Amniotic epithelial cell (primary cell): ENCODE results near the gene PLXNB2.

Experiments
- DNase-seq: peaks from one replicate; pipeline ENCODE4 v3.0.0-alpha.2; 2010; ENCODE audit warnings: low read depth

PLXNB2 gene

DNA sequence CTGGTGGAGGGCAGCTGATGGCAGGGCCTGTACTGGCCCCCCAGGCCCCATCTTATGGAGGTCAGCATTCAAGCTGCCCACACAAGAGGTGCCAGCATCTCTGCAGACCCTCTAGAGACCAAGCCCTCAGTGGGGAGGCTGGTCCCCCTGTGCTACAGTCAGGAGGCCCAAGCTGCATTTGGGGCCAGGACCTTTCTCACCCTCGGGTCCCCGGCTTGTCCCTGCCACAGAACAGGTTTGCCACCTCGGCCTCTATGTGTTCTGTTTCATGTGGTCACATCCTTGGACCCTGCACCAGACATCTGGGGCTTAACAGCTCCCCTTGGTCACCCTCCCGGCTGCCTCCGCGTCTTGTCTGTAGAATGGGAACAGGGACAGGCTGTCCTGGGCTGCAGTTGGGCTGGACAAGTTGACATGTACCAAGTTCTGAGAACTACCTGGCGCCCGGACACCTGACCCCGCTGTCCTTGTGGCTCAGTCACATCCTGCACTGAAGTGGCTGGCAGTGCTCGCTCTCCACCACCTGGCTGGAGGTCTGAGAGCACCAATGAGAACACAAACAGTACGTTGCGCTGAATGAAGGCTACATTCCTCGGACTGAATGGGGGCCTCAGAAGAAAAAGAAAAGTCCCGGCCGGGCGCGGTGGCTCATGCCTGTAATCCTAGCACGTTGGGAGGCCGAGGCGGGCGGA, 2.7 kb upstream of the PLXNB2 start:
- no peak for DNase-seq

DNA sequence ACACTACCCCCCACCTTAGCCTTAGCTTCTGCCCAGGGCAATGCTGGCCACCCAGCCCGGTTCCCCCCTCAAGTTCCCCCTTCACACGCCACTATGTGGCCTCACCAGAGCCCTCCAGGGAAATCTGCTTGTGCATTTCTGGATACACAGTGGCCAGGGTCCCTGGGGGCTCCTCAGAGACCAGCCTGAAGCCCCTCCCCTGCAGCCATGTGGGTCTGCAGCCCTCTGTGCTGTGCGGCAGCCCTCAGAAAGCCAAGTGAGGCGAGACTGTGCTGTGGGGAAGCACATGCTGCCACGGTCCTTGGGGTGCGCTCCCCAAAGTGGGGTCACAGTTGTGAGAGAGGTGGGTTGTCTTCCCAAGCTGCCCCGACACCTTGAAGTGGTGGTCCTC, 2.1 kb upstream of the PLXNB2 start:
- DNase-seq: no peak

DNA sequence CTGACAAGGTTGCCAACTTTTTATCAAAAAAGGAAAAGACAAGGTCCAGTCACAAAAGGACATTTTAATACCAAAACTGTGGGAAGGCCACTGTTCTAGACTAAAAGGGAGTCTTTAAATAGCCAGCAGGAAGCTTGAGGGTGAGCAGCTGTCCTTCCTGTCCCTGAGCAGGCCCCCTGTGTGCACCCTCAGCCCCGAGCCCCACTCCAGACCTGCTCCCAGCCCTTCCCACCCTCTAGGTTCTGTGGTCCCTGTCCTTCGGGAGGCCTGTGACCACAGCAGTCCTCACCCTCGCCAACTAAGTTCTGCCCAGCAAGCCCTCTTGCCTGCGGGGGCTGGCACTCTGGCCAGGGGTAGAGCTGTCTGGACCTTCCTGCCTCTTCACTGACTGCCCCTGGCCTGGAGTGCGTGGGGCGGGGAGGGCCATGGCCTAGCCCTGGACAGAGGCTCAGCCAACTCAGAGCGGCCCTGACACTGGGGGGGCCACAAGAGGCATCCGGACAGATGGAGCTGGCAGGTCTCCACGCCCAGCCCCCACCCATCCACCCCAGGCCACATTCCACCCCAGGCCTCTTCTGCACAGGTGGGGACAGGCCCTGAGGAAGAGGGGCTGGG, 1.6 kb upstream of the PLXNB2 start:
- no peak for DNase-seq

DNA sequence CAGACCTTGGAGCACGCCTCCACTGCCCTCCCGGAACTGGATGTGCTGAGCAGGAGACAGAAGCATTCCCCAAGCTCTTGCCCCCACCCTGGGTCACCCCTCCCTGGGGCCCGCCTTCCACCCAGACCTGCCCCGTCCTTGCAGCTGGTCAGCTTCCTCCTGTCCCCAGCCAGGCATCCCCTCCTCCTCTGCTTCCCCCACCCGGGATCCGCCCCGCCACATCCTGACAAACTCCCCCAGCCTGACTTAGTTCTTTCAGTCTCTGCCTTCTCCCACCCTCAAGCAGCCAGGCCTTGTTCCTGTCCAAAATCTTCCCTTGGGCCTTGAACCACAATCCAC, 1.1 kb upstream of the PLXNB2 start:
- peak; percentile 53 for DNase-seq

DNA sequence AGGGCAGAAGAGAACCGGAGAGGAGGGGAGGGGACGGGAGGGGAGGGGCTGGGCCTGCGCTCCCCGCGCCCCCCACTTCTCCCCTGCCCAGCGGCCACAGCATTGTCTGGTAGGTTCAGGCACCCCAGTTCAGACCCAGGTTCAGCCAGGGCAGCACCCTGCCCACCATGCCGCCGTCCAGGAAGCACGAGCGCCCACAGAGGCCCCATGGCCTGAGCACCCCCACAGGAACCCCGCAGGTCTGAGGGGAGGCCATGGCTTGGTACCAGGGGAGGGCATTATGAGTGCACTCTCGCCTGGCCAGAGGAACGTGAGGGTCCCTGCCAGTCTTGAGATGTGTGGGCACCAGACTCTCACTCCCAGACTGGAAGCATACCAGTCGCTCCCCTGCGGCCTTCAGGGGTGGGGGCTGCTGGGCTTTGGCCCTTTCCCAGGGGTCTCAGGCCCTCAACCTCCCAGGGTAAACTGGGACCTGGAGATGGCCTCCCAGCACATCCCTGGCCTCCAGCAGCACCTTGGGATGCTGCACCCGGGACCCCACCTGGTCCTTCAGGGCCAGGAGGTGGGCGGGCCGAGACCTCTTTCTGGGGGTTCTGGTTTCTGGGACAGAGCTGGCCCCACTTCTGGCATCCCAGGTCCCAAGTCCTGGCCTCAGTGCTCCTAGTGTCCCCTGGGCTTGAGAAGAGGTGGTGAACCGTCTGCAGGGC, 597 bp upstream of the PLXNB2 start:
- no peak for DNase-seq

DNA sequence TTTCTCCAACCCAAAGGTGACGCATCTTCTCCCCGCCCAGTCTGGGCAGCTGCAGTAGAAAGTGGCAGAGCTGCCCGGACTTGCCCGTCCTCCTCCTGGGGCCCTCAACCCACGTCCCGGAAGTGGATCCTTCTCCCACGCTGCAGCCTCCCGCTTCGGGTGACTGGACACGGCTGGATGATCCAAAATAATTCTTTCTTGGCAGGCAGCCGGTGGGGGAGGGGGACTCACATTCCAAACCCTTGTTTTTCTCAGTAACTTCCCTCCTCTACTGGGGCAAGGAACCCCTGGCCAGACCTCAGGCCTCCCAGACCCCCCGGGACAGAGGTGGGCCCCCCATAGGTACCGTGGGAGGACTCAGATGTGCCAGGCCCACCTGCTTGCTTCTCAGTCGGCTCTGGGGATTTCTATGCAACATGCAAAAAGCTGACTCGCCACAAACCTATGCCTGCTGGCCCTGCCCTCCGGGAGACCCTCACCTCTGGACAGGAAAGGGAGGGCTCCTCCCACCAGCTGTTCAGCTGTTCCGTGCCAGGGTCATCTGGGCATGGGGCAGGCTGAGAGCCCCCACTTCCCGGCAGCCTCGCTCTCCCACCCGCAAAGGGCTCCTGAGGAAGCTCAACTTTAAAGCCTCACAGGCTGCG, 1.4 kb downstream of the PLXNB2 start:
- DNase-seq: peak; percentile 98

DNA sequence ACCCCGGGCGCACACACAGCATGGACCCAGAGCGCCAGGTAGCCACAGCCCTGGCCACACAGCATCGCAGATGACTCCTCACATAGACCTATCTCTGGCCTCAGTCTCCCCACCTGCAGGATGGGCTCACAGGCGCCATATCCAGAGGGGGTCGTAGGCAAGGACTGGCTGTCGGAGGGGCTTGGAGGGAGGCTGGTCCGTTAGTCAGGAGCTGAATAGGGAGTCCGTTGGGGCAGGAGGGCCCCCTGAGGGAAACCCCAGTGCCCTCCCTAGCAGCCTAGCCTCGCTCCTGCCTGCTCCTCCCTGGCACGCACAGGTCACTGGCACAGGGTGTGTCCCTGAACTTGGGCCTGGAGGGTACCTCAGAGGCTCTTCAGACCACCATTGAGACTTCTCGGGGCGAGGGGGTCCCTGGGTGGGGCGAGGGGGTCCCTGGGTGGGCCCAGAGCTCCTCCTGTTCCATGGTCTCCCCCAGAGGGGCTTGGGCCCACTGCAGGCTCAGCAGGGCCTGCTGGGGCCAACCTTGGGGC, 2.0 kb downstream of the PLXNB2 start:
- no peak for DNase-seq

DNA sequence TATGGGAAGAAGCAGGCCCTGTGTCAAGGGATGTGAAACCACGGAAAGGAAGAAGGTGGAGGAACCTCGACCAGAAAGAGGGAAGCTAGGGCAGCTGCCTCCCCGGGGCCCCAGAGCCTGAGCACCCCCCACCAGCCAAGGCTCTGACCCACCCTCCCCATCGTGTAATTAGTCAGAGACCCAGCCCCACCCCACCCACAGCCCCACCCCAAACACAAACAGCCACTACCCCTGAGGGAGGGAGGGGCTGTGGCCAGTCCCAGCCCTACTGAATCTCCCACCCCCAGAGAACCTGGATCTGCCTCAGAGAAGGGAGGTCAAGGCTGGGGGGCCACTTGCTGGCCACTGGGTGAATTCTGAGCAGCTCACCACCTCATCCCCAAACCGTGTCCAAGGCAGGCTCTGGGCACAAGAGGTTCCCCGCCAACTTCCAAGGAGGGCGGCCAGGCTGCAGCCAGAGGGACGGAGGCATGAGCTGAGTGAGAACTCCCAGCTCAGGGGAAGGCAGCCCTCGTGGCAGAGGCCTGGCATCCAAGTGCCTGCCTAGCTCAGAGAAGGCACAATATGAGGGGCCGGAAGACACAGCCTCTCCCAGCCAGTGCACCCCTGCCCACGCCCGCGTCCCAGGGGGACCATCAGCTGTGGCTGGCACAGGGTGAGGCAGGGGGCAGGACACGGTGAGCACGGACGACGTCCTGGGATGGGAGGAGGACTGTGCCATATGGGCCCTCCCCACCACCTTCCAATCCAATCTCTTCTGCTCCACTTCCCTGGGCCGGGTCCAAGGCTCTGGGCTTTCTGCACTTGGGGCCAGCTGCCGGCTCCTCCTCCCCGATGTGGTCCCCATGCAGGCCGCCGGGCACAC, 2.7 kb downstream of the PLXNB2 start:
- no peak for DNase-seq

DNA sequence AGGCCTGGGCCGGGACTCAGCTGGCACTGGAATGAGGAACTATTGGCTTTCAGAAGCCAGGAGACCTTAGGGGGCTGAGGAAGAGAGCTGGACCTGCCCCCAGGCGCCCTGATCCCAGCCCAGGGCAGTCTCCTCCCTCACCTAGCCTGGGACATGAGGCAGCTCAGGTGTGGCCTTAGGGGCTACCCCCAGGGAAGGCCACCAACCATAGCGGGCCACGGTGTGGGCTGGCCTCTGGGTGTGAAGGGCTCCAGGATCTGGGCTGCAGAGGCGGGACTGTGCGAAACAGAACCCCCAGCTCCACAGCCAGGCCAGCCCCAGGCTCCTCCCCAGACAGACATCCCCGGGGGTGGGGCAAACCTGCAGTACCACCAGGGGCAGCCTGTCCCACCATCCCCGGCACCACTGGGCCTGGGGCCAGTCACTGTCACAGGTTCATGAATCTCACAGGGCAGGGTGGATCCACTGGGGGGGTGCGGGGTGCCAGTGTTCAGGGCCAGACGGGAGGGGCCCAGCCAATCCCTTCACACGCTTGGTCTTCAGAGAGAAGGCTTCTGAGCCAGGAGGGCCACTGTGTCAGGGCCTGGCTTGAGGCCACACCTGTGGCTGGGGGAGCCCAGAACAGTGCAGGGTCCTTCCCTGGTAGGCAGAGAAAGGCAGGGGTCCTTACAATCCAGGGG, 3.5 kb downstream of the PLXNB2 start:
- DNase-seq: no peak

DNA sequence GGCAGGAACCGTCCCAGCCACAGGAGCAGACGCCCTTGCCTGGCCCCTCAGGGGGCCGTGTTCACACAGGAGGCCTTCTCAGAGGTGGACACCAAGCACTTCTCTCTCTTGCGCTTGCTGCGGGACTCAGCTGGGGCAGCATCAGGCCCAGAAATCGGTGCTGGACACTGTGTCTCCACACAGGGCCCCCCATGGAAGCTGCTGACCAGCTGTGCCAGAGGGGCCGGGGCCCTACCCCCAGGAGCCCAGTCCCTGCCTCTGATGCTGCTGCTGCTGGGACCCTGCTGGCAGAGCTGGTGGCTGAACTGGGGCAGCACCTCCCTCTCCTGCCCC, 4.0 kb downstream of the PLXNB2 start:
- no peak for DNase-seq

DNA sequence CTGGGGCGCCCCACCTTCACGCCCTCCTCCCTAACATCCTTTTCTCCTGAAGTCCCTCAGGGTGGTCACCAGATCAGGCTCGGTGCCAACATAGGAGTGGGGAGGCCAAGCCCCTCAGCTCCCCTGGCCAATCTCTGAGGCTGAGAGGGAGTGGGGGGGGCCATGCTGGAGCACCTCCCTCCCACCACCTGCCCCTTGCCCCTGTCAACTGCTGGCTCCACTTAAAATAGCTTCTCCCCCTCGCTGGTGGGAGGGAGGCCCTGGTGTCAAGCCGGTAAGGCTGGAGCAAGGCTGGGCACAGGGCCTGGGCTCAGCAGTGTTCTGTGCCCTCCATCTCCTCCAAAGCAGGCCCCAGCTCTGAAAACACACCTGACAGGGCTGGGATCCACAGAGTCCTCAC, 4.9 kb downstream of the PLXNB2 start:
- DNase-seq: no peak

DNA sequence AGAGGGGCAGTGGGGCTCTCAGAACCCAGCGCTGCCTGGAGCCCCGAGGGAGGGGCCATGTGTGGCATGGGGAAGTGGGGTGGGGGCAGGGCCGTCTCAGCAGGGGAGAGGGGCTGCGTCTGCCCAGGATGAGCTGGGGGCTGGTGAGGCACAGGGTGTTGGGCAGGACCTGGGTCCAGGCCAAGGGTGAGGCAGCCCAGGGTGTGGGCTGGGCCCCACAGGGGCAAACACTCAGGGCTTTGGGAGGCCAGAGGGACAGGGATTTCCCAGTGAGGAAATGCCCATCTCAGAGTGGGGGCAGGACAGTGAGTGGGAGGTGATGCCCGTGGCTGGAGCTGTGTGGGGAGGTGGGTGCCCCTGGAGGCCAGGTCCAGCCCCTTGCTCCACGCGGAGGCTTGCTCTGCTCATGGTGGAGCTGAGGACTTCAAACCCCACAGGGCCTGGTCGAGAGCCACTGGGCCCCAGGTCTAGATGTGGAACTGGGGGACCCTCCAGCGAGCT, 5.4 kb downstream of the PLXNB2 start:
- DNase-seq: peak; percentile 62

DNA sequence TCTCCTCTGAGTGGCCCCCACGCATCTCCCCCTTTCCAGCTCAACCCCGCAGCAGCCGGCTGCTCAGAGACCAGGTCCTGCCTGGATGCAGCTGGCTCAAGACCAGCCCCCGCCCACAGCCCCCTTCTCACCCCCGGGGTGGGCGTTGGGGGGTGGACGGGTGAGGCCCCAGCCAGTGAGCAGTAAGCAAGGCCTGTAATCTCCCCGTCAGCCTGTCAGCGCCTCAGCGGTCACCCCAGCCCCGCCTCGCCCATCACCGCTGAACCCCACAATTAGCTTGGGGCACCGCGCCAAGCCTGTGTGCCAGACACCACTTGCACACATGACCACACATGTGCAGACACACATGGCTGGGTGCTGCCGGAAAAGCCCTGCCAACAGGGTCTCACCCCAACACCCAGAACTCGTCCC, 5.9 kb downstream of the PLXNB2 start:
- no peak for DNase-seq

DNA sequence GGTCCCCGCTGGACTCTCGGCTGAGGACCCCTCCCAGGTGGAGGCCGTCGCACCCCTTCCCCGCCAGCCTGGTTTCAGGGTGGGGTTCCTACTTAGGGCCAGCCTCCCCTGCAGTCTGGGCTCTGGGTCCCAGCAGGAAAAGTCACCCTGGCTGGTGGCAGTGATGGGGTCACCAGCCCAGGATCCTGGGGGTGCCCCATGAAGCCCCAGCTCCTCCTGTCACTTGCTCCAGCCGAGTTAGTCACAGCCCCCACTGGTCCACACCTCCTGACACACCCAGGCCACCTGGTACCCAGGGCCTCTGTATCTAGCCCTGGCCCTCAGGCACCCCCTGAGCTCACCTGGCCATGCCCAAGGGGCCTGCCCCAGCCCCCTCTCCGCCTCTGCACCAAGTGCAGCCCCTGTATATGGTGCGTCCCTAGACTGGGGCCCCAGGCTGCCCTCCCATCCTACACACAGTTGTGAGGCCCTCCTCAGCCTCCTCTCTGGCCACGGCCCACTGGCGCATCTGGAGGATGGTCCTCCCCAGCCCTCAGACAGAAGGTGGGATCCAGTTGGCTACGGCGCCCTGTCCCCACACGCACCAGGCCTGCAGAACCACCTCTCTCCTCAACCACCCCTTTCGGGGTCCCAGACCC, 6.7 kb downstream of the PLXNB2 start:
- no peak for DNase-seq

DNA sequence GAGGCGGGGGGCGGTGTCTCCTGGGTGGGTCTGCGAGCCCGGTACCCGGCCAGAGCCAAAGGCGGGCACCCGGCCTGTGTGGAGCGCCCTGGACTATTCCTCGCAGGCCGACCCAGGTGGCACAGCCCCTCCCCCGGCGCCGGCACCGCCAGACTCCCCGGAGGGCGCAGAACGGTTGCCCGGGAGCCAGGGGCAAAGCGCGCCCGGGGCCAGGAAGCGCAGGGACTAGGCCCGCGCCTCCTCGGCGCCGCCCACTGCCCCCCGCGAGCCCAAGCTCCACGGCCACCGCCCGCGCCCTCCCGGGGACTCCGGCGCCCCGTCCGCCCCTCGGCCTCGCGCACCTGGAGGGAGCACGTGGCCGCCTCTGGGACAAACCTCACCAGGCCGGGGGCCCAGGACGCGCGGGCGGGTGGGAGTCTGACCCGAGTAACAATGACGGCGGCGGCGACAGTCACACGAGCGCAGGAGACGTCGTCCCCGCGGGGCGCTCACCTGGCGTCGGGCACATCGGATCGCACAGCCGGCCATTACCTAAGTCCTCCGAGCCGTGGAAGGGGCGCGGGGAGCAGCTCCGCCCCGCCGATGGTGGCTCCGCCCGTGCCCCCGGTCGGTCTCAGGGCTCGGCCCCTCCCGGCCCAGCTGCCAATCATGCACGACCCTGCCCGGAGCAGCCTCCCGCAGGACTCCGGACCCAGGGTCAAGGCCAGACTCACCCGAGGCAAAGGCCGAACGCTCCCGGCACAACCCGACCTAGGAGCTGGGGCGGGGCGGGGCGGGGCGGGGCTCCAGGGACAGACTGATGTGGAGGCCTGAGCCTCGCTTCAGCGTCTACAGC, 7.4 kb downstream of the PLXNB2 start:
- no peak for DNase-seq

DNA sequence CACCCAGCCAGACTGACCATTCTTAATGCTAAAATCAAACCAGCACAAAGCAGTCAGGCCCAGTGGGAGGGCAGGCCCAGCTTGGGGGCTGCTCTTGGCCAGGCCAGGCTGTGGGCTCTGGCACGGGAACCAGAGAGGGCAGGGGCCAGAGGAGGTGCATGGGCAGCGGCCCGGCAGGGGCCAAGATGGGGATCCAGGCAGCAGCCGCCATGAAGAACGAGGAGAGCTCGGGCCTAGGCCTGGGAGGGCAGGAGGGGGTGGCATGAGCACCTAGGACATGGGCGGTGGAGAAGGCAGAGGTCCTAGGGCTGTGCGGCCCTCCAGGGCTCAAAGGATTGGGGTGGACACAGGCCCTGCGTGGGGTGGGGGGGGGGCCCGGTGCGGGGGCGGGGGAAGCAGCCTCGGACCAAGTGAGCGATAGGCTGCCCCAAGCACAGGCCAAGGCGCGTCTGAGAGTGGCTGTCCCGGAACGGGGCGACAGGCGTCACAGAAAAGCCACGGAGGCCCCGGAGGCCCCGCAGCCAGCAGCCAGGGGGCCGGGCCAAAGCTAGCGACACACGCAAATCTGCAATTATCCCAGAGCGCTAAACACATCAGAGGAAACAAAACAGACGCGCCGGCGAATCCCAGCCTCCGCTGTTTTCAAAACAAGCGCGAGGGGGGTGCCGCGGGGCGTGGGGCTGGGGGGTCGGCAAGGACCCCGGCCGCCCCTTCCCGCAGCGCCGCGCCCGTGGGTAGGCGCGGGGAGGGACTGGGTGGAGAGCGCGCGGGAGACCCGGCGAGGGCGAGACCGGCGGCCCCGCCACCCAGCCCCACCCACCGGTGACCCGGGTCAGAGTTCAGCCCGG, 8.3 kb downstream of the PLXNB2 start:
- no peak for DNase-seq

DNA sequence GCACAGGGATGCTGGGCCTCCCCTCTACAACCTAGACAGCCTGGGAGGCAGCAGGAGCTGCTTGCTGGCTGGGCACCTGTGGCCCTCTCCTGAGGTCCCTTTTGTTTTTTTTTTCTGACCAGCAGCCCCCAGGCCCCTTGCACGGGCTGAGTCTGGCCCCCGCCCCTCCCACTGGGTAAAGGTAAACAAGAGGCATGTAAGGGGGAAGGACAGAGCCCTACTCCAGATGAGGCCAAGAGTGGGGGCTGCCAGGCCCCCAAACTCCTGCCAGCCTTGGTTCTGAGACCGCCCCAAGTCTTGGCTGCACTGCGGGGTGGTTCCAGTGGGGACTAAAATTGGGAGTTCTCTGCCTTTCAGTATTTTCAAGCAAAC, 9.2 kb downstream of the PLXNB2 start:
- no peak for DNase-seq

DNA sequence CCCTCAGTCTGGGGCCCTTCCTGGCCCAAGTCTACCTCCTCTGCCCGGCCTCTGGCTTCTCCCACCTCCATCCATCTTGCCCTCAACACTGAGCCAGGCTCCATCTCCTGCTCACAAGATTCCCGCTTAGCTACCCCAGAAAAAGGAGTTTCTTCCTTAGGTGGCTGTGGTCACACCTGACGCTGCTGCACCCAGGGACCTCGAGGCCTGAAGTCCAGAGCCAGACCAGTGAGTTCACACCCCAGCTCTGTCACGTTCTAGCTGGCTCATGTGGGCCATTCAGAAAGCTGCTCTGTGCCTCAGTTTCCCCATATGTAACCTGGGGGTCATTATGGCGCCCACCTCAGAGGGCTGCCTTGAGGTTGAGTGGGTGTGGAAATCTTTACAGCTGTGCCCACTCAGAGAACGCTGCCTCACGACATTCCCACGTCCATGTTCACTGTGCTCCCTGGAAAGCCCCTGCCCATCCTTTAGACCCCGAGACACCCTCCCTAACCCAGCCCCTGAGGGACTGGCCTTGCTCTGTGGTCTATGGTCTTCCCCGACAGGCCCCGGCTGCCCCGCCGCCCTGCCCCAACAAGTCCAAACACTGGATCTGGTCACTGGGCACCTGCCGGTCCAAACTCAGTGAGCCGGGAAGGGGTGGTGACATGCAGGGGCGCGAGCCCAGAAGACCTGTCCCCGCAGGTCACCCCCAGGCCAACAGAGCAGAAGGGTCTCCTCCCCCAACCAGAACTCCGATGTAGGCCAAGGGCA, 9.8 kb downstream of the PLXNB2 start:
- DNase-seq: no peak
